GM12891 (cell line): ENCODE measurements around the gene TFR2.

ENCODE experiments used
- DNase-seq: peaks from one replicate; pipeline ENCODE4 v3.0.0; 2011; ENCODE audit warnings: low spot score; ENCODE audit not compliant: insufficient read length
- FAIRE-seq: peaks from 2 replicates; lab custom pipeline; 2011; peaks lifted over from hg19 to GRCh38; lab: Jason Lieb, UNC
- PAX5 ChIP-seq: IDR thresholded peaks from 2 replicates; pipeline ENCODE4 v1.6.1; 2011; ENCODE audit warnings: low read length, moderate library complexity, mild to moderate bottlenecking; ENCODE audit not compliant: insufficient read depth, severe bottlenecking
- POLR2A ChIP-seq: IDR thresholded peaks from 2 replicates; pipeline ENCODE4 v1.6.1; 2011; ENCODE audit warnings: low read depth, low read length, control low read depth
- POLR2AphosphoS5 ChIP-seq: IDR thresholded peaks from 2 replicates; pipeline ENCODE4 v1.6.1; 2011; ENCODE audit warnings: low read depth, low read length, control low read depth
- POU2F2 ChIP-seq: IDR thresholded peaks from 2 replicates; pipeline ENCODE4 v1.6.1; 2011; ENCODE audit warnings: low read depth, mild to moderate bottlenecking, control low read depth, low read length, moderate library complexity
- SPI1 ChIP-seq: IDR thresholded peaks from 2 replicates; pipeline ENCODE4 v1.6.1; 2011; ENCODE audit warnings: low read depth, low read length, control low read depth
- TAF1 ChIP-seq: IDR thresholded peaks from 2 replicates; pipeline ENCODE4 v1.6.1; 2011; ENCODE audit warnings: low read depth, low read length, control low read depth

The TFR2 gene

GRCh38 chr7:100602889-100603725, 38.2 kb downstream of the TFR2 start:
- DNase-seq (no peak), FAIRE-seq (no peak)
- TF ChIP-seq POU2F2 (no peak), POLR2AphosphoS5 (no peak), POLR2A (no peak), TAF1 (no peak), PAX5 (no peak), SPI1 (no peak)

GRCh38 chr7:100600730-100601038, 40.7 kb downstream of the TFR2 start:
- TF ChIP-seq POLR2AphosphoS5 (no peak), POLR2A (no peak), TAF1 (no peak), PAX5 (no peak), POU2F2 (no peak), SPI1 (no peak)
- no peak for FAIRE-seq
- DNase-seq, result no peak

- TF ChIP-seq SPI1 (no peak), POLR2AphosphoS5 (no peak), POU2F2 (no peak), PAX5 (no peak), TAF1 (no peak), POLR2A (no peak)
- FAIRE-seq (no peak), DNase-seq (no peak)
Observed at GRCh38 chr7:100599911-100600729, 41.2 kb downstream of the TFR2 start.

- TF ChIP-seq PAX5 (no peak), POU2F2 (no peak), SPI1 (no peak), POLR2AphosphoS5 (no peak), TAF1 (no peak), POLR2A (no peak)
- DNase-seq (no peak), FAIRE-seq (no peak)
Observed at GRCh38 chr7:100598425-100598824, 42.9 kb downstream of the TFR2 start.

- no peak for DNase-seq
- FAIRE-seq, result no peak
- TF ChIP-seq POLR2AphosphoS5 (no peak), TAF1 (no peak), SPI1 (no peak), POLR2A (no peak), PAX5 (no peak), POU2F2 (no peak)
Observed at GRCh38 chr7:100595188-100595587, 46.2 kb downstream of the TFR2 start.

- DNase-seq (no peak), FAIRE-seq (no peak)
- no peak for TF ChIP-seq POLR2AphosphoS5
- no peak for TF ChIP-seq POLR2A
- no peak for TF ChIP-seq POU2F2
- no peak for TF ChIP-seq TAF1
- TF ChIP-seq PAX5, result no peak
- TF ChIP-seq SPI1, result no peak
Observed at GRCh38 chr7:100591596-100591995, 49.8 kb downstream of the TFR2 start.

GRCh38 chr7:100590077-100590737, 51.1 kb downstream of the TFR2 start:
- FAIRE-seq, result no peak
- TF ChIP-seq PAX5 (no peak), POLR2AphosphoS5 (no peak), POLR2A (no peak), SPI1 (no peak), POU2F2 (no peak), TAF1 (no peak)
- DNase-seq, result no peak

- no peak for FAIRE-seq
- no peak for DNase-seq
- no peak for TF ChIP-seq PAX5
- TF ChIP-seq POLR2AphosphoS5, result no peak
- TF ChIP-seq SPI1, result no peak
- TF ChIP-seq POU2F2, result no peak
- no peak for TF ChIP-seq TAF1
- no peak for TF ChIP-seq POLR2A
Observed at GRCh38 chr7:100589341-100589947, 51.9 kb downstream of the TFR2 start.

- TF ChIP-seq POLR2AphosphoS5 (no peak), TAF1 (no peak), SPI1 (no peak), POLR2A (no peak)
- DNase-seq (no peak), FAIRE-seq (no peak)
Observed at GRCh38 chr7:100588438-100588837, 52.9 kb downstream of the TFR2 start.
